Thymus (tissue), 11 donors: ENCODE results near the gene SETBP1. TPM values are rescaled to one million over a fixed set of nuclear protein-coding genes. Genes with fewer than 3 reads are reported as not detected.

ENCODE experiments used
- DNase-seq, 9 donors: peaks; one replicate each; pipeline ENCODE4 v3.0.0-alpha.2; 2013; ENCODE audit warnings: low spot score in 9 of 9, low read depth in 6 of 9, missing footprints in 1 of 9
- H3K27ac ChIP-seq, 2 donors: one replicate each; pipeline ENCODE4 v1.5.1; 2013; ENCODE audit warnings: control low read depth in 1 of 2, low read depth in 1 of 2, low read length in 1 of 2, mild to moderate bottlenecking in 1 of 2, moderate library complexity in 1 of 2
- H3K27me3 ChIP-seq, 2 donors: one replicate each; pipeline ENCODE4 v1.5.1; 2013; ENCODE audit warnings: low read length in 1 of 2; ENCODE audit not compliant: control insufficient read depth in 2 of 2, insufficient read depth in 1 of 2
- H3K36me3 ChIP-seq, 2 donors: one replicate each; pipeline ENCODE4 v1.5.1; 2013; ENCODE audit warnings: low read length in 1 of 2, mild to moderate bottlenecking in 1 of 2, moderate library complexity in 1 of 2; ENCODE audit not compliant: control insufficient read depth in 2 of 2, insufficient read depth in 2 of 2
- H3K4me1 ChIP-seq, 2 donors: one replicate each; pipeline ENCODE4 v1.5.1; 2013; ENCODE audit warnings: low read length in 2 of 2; ENCODE audit not compliant: control insufficient read depth in 2 of 2, insufficient read depth in 2 of 2
- H3K4me3 ChIP-seq, 2 donors: one replicate each; pipeline ENCODE4 v1.5.1; 2013; ENCODE audit warnings: low read length in 2 of 2, control low read depth in 1 of 2, mild to moderate bottlenecking in 1 of 2
- H3K9me3 ChIP-seq, 2 donors: one replicate each; pipeline ENCODE4 v1.5.1; 2013; ENCODE audit warnings: low read length in 1 of 2, mild to moderate bottlenecking in 1 of 2; ENCODE audit not compliant: control insufficient read depth in 2 of 2, insufficient read depth in 1 of 2
- WGBS: extraction: QIAGEN DNeasy Blood & Tissue Kit; methylation state at CpG from one replicate; pipeline ENCODE4 v1.1.7; 2013; 5-methylcytosine and 5-hydroxymethylcytosine counted together
- polyA plus RNA-seq: library from polyadenylated mRNA; stranded (reverse); fragments of 200-250 nt; gene quantifications from one replicate; pipeline ENCODE4 v1.2.3, GENCODE V29; 2013
- total RNA-seq: library from RNA; stranded (reverse); fragments of 120-200 nt; gene quantifications from one replicate; pipeline ENCODE4 v1.2.4, GENCODE V29; 2013
- donor health status: healthy.

Gene SETBP1
- total and polyA plus RNA-seq, 2 donors = 3.3 to 8.5 TPM

DNA sequence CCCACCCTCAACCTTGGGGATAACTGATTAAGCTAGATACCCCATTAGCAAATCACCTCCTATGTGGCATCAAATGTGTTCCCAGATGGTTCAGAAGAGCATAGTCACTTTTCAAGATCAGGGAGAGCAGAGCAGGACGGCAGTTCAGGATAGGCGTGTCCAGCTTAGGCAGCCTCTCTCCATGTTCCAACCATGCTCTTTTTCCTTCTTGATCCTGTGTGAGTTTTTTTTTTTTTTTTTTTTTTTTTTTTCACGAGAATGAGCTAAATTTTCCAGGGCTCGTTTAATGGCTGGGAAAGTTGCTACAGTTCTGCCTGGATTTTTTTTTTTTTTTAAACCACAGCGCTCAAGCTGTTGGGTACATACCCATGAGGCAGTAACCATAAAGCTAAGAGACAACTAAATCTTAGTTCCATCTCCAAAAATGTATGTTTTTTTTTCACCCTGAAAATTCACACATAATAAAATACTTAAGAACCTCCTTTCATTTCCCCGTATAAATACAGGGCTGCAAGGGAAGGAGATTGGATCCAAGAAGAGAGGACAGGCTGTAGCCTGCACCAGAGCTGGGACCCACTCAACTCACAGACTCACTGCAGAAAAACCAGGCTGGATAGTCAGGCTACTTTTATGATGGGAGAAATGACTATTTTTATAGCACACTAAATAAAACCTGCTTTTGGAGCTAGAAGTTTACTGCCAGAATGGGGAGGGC, 244.3 kb downstream of the SETBP1 start:
- no peak for DNase-seq
- H3K36me3 ChIP-seq = no peaks in the 10 kb centered on the region
- no peaks in the 10 kb centered on the region for H3K9me3 ChIP-seq
- H3K4me1 ChIP-seq = no peaks in the 10 kb centered on the region
- no peak overlapping the region for H3K4me3 ChIP-seq
- no peaks in the 10 kb centered on the region for H3K27me3 ChIP-seq
- H3K27ac ChIP-seq = no peak overlapping the region
- 98% methylated on average over 6 of the region's 6 CpGs for WGBS

- Histone ChIP-seq H3K27ac (no peak overlapping the region), H3K27me3 (no peaks in the 10 kb centered on the region), H3K4me3 (no peak overlapping the region), H3K36me3 (no peaks in the 10 kb centered on the region), H3K9me3 (no peaks in the 10 kb centered on the region), H3K4me1 (no peaks in the 10 kb centered on the region)
- no peak for DNase-seq
- 95% methylated on average over 6 of the region's 6 CpGs for WGBS
Observed at GRCh38 chr18:44927127-44927849, 246.6 kb downstream of the SETBP1 start.

DNA sequence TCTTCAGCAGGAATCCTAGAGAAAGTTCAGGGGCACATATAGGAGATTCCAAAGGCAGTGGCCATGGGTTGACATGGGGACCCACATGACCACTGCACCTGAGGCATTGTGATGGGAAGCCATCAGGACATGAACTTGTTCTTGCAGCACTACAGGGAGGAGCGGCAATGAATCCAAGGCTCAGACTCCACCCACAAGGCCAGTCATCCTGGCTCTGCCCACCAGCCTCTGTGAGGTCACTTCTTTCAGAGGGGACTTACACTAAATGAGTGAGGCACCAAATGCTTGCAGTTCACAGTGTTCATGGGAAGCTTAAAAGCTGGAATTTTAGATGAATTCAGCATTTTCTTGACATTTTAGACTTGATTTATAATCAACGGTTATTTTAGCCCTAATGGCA, 254.2 kb downstream of the SETBP1 start:
- Histone ChIP-seq H3K9me3 (peaks cover 0 to 8% of the 10 kb centered on the region in 2 donors), H3K4me3 (no peak overlapping the region), H3K36me3 (no peaks in the 10 kb centered on the region), H3K27me3 (no peaks in the 10 kb centered on the region), H3K4me1 (no peaks in the 10 kb centered on the region), H3K27ac (no peak overlapping the region)
- WGBS = 92% methylated on average over 2 of the region's 2 CpGs
- DNase-seq = no peak

DNA sequence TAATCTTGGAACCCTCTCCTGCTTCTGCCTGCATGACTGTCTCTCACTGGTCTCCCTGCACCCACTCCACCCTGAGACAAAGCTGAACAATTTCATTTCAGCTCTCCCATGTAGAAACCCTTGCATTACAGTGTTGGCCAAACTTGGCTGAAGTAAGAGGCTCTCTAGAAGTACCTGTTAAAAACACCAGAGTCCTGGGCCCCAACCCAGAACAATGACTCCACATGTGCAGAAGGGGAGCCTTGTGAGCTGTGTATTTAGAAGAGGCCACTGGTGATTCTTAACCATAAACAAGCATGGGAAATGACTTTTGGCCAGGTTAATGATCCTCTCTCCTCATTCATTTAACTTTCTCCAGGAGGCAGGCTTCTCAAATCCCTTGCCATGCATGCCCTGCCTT, 254.8 kb downstream of the SETBP1 start:
- Histone ChIP-seq H3K27ac (no peak overlapping the region), H3K27me3 (no peaks in the 10 kb centered on the region), H3K4me3 (no peak overlapping the region), H3K36me3 (no peaks in the 10 kb centered on the region), H3K9me3 (peaks cover 0 to 8% of the 10 kb centered on the region in 2 donors), H3K4me1 (no peaks in the 10 kb centered on the region)
- DNase-seq = no peak

GRCh38 chr18:44936485-44936884, 255.8 kb downstream of the SETBP1 start:
- 93% methylated on average over 6 of the region's 6 CpGs for WGBS
- Histone ChIP-seq H3K9me3 (peaks cover 0 to 8% of the 10 kb centered on the region in 2 donors), H3K4me1 (no peaks in the 10 kb centered on the region), H3K4me3 (no peak overlapping the region), H3K36me3 (no peaks in the 10 kb centered on the region), H3K27me3 (no peaks in the 10 kb centered on the region), H3K27ac (no peak overlapping the region)
- no peak for DNase-seq

DNA sequence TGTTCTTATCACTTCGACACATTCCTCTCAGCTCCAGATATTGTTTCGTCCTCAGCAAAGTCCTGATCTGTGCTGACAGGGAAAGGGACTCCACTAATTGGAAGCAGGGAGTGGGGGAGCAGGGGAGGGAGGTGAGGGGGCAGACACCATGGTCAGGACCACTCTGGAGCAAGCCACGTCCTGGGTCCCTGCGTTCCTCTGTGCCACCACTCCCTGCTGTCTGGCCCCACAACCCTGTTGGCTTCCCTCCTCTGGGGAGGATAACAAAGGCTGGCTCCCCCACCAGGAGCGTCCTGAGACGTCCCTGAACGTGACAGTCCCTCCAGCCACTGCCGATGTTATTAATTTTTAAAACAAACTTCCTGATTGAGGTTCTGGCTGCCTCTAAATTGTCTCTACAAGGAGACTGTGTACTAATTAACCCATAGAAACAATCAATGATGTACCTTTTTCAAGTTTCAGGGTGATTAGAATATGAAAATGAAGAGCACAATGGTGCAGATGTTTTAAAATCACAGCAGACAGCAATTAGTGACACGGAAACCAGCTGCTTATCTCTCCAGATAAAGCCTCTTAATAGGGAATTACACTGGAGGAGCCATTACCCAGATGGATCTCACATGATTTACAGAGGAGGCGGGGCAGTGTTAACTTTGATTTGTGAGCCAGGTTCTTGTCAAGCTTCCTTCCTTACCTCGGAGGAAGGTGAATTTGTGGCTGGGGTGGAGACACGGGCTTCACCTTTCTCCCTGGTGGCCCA, 257.5 kb downstream of the SETBP1 start:
- DNase-seq = no peak
- H3K4me3 ChIP-seq = no peak overlapping the region
- 91% methylated on average over 12 of the region's 12 CpGs for WGBS
- no peaks in the 10 kb centered on the region for H3K27me3 ChIP-seq
- no peaks in the 10 kb centered on the region for H3K36me3 ChIP-seq
- no peaks in the 10 kb centered on the region for H3K4me1 ChIP-seq
- peak overlapping the region in 1 of 2 donors; percentile 8 for H3K27ac ChIP-seq
- peaks cover 0 to 7% of the 10 kb centered on the region in 2 donors for H3K9me3 ChIP-seq

DNA sequence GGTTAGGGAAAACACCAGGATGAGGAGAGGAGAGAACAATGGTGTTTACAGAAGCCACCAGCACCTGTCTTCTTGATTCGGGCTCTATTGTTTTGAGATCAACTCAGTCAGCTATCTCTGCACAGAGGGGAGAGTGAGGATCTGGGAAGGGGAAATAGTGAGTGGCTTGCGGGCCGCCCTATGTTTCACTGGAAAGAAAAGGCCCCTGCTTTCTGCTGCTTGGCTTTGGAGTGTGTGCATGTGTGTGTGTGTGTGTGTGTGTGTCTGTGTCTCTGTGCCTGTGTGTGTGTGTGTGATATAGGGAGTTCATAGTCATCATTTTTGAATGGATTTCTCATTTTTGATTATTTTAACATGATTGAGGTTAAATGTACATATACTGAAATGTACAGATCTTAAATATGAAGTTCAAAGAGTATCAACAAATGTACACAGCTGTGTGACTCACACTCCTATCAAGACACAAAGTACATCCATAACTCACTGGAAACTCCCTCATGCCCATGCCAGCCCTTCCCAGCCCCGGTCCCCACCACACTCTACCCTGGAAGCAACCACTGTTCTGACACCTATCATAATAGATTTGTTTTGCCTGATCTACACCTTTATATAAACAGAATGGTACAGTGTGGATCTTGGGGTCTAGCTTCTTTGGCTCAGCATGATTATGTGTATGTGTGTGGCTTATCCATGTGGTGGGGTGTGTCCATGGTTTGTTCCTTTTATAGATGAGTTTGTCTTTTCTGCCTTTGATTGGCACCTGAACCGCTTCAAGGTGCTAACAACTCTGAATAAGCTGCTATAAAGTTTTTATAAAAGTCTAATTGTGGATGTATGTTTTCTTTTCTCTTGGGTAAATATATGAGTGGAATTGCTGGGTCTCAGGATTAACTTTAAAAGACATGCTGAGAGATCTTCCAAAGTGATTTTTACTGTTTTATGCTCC, 258.3 kb downstream of the SETBP1 start:
- H3K4me3 ChIP-seq = no peak overlapping the region
- no peaks in the 10 kb centered on the region for H3K27me3 ChIP-seq
- peaks cover 0 to 2% of the 10 kb centered on the region in 2 donors for H3K9me3 ChIP-seq
- H3K27ac ChIP-seq = peak overlapping the region in 1 of 2 donors; percentile 8
- no peak for DNase-seq
- H3K36me3 ChIP-seq = no peaks in the 10 kb centered on the region
- WGBS = 94% methylated on average over 5 of the region's 5 CpGs
- H3K4me1 ChIP-seq = no peaks in the 10 kb centered on the region

DNA sequence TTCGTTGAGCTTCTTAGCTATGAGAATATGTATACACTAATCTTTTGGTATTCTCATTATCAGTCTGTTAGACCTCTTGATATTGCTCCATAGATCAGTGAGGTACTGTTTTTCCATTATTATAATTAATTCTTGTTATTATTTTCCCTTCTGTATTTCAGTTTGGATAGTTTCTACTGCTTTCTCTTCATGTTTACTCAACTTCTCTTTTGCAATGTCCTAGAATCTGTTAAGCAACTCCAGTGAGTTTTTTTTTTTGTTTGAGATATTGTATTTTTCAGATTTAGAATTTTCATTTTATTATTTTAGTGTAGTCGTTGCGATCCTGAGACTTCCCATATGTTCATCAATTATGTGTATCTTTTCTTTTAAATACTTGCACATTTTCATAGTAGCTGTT, 260.8 kb downstream of the SETBP1 start:
- no peaks in the 10 kb centered on the region for H3K36me3 ChIP-seq
- no peak overlapping the region for H3K27ac ChIP-seq
- H3K4me1 ChIP-seq = no peaks in the 10 kb centered on the region
- no peak for DNase-seq
- H3K27me3 ChIP-seq = no peaks in the 10 kb centered on the region
- no peaks in the 10 kb centered on the region for H3K9me3 ChIP-seq
- WGBS = 77% methylated on average over 3 of the region's 3 CpGs
- H3K4me3 ChIP-seq = no peak overlapping the region
